Suprapubic skin (tissue), 3 donors: ENCODE measurements around the gene PDE1C.

Experiments
- EP300 ChIP-seq: sonication (generic); formaldehyde crosslinking; IDR thresholded peaks from one replicate; pipeline ENCODE4 v1.6.1; 2017; ENCODE audit warnings: antibody characterized with exemption
- POLR2A ChIP-seq, 2 donors: fragments of 450-650 bp; IDR thresholded peaks; one replicate each; pipeline ENCODE4 v1.6.1; 2017; ENCODE audit warnings: antibody characterized with exemption in 2 of 2, mild to moderate bottlenecking in 2 of 2, moderate library complexity in 2 of 2
- TF ChIP-seq, protein P1 (sequence below), 2 donors: fragments of 200-600 bp in 1 of 2; fragments of 450-650 bp in 1 of 2; sonication (generic) in 1 of 2; IDR thresholded peaks; one replicate each; pipeline ENCODE4 v1.5.1; 2016 to 2019; ENCODE audit warnings: antibody characterized with exemption in 2 of 2, mild to moderate bottlenecking in 1 of 2, moderate library complexity in 1 of 2

DNA sequence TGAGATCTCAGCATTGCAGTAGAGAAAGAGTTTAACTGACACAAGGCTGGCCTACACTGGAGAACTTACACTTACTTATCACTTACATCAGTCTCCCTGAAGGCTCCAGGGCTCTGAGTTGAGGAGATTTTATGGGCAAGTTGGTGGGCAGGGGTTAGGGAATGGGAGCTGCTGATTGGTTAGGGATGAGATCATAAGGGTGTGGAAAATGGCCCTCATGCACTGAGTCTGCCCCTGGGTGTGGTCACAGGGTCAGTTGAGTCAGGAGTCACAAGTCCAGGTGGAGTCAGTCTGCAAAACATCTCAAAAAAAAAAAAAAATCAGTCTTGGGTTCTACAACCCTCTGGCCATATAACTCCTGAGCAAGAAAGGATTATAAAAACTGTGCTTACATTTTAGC lies 322.7 kb downstream of the PDE1C start:
- TF ChIP-seq, protein P1, sequence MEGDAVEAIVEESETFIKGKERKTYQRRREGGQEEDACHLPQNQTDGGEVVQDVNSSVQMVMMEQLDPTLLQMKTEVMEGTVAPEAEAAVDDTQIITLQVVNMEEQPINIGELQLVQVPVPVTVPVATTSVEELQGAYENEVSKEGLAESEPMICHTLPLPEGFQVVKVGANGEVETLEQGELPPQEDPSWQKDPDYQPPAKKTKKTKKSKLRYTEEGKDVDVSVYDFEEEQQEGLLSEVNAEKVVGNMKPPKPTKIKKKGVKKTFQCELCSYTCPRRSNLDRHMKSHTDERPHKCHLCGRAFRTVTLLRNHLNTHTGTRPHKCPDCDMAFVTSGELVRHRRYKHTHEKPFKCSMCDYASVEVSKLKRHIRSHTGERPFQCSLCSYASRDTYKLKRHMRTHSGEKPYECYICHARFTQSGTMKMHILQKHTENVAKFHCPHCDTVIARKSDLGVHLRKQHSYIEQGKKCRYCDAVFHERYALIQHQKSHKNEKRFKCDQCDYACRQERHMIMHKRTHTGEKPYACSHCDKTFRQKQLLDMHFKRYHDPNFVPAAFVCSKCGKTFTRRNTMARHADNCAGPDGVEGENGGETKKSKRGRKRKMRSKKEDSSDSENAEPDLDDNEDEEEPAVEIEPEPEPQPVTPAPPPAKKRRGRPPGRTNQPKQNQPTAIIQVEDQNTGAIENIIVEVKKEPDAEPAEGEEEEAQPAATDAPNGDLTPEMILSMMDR (IDR thresholded peaks at IDR 0.05) = no peak
- TF ChIP-seq POLR2A (IDR thresholded peaks at IDR 0.05) = no peak
- TF ChIP-seq EP300 = no peak
